H9 (cell line): Measurements from ENCODE around the gene DBN1. TPM values are rescaled to one million over a fixed set of nuclear protein-coding genes. Genes with fewer than 3 reads are reported as not detected.

Experiments used
- DNase-seq: peaks from one replicate; pipeline ENCODE4 v3.0.0-alpha.2; 2017
- H2AFZ ChIP-seq: one replicate; pipeline ENCODE4 v1.6.1; 2013; ENCODE audit warnings: mild to moderate bottlenecking, low read length, control low read depth, moderate library complexity
- H2AK5ac ChIP-seq: 2 replicates; pipeline ENCODE4 v1.6.1; 2013; ENCODE audit warnings: low read length, control low read depth, mixed read lengths; ENCODE audit not compliant: insufficient read length
- H2BK120ac ChIP-seq: one replicate; pipeline ENCODE4 v1.6.1; 2013; ENCODE audit warnings: low read depth, mild to moderate bottlenecking, low read length, control low read depth, inconsistent platforms; ENCODE audit not compliant: poor library complexity, severe bottlenecking
- H2BK12ac ChIP-seq: 2 replicates; pipeline ENCODE4 v1.6.1; 2013; ENCODE audit warnings: low read length, control low read depth, mixed read lengths, low read depth; ENCODE audit not compliant: insufficient read length
- H2BK15ac ChIP-seq: 2 replicates; pipeline ENCODE4 v1.6.1; 2013; ENCODE audit warnings: low read depth, low read length, control low read depth
- H2BK20ac ChIP-seq: one replicate; pipeline ENCODE4 v1.6.1; 2013; ENCODE audit warnings: low read depth, mild to moderate bottlenecking, low read length, control low read depth, inconsistent platforms; ENCODE audit not compliant: poor library complexity, severe bottlenecking
- H2BK5ac ChIP-seq: 2 replicates; pipeline ENCODE4 v1.6.1; 2013; ENCODE audit warnings: low read length, control low read depth, mixed read lengths; ENCODE audit not compliant: insufficient read length
- H3K14ac ChIP-seq: 2 replicates; pipeline ENCODE4 v1.6.1; 2013; ENCODE audit warnings: low read length, control low read depth; ENCODE audit not compliant: insufficient read depth
- H3K18ac ChIP-seq: 2 replicates; pipeline ENCODE4 v1.6.1; 2013; ENCODE audit warnings: low read depth, mild to moderate bottlenecking, mixed read lengths, low read length, control low read depth; ENCODE audit not compliant: insufficient read length
- H3K23ac ChIP-seq: 2 replicates; pipeline ENCODE4 v1.6.1; 2013; ENCODE audit warnings: low read length, control low read depth, mixed read lengths, low read depth; ENCODE audit not compliant: insufficient read length
- H3K23me2 ChIP-seq: 2 replicates; pipeline ENCODE4 v1.6.1; 2013; ENCODE audit warnings: low read depth, mild to moderate bottlenecking, mixed read lengths, low read length, control low read depth; ENCODE audit not compliant: insufficient read length, poor library complexity, severe bottlenecking
- H3K27ac ChIP-seq: 2 replicates; pipeline ENCODE4 v1.5.1; 2013; ENCODE audit warnings: low read length, control low read depth, mixed read lengths, low read depth; ENCODE audit not compliant: insufficient read length
- H3K27me3 ChIP-seq: 2 replicates; pipeline ENCODE4 v1.6.1; 2013; ENCODE audit warnings: low read length, control low read depth, inconsistent platforms; ENCODE audit not compliant: insufficient read depth
- H3K4ac ChIP-seq: 2 replicates; pipeline ENCODE4 v1.6.1; 2013; ENCODE audit warnings: low read depth, mild to moderate bottlenecking, control low read depth, inconsistent platforms, low read length, moderate library complexity
- H3K4me1 ChIP-seq: 2 replicates; pipeline ENCODE4 v1.6.1; 2013; ENCODE audit warnings: low read length, control low read depth, inconsistent platforms; ENCODE audit not compliant: insufficient read depth
- H3K4me2 ChIP-seq: 2 replicates; pipeline ENCODE4 v1.6.1; 2013; ENCODE audit warnings: low read length, control low read depth, mixed read lengths; ENCODE audit not compliant: insufficient read length, insufficient read depth
- H3K56ac ChIP-seq: 2 replicates; pipeline ENCODE4 v1.6.1; 2013; ENCODE audit warnings: low read depth, mild to moderate bottlenecking, mixed read lengths, low read length, control low read depth; ENCODE audit not compliant: insufficient read length
- H3K79me1 ChIP-seq: 2 replicates; pipeline ENCODE4 v1.6.1; 2013; ENCODE audit warnings: low read depth, mild to moderate bottlenecking, moderate library complexity, low read length, control low read depth, inconsistent platforms; ENCODE audit not compliant: insufficient read depth, poor library complexity, severe bottlenecking
- H3K79me2 ChIP-seq: 2 replicates; pipeline ENCODE4 v1.6.1; 2013; ENCODE audit warnings: low read length, control low read depth, inconsistent platforms; ENCODE audit not compliant: insufficient read depth
- H3K9ac ChIP-seq: 2 replicates; pipeline ENCODE4 v1.6.1; 2013; ENCODE audit warnings: low read length, control low read depth, mixed read lengths; ENCODE audit not compliant: insufficient read length; ENCODE audit errors: extremely low read depth
- H3K9me3 ChIP-seq: one replicate; pipeline ENCODE4 v1.6.1; 2013; ENCODE audit warnings: low read depth, low read length, inconsistent platforms; ENCODE audit not compliant: control insufficient read depth
- H3T11ph ChIP-seq: one replicate; pipeline ENCODE4 v1.6.1; 2013; ENCODE audit warnings: mild to moderate bottlenecking, low read length, control low read depth, inconsistent platforms
- H4K20me1 ChIP-seq: one replicate; pipeline ENCODE4 v1.6.1; 2013; ENCODE audit not compliant: control insufficient read depth, insufficient read length, insufficient read depth
- H4K5ac ChIP-seq: 2 replicates; pipeline ENCODE4 v1.6.1; 2013; ENCODE audit warnings: low read depth, mild to moderate bottlenecking, mixed read lengths, low read length, control low read depth; ENCODE audit not compliant: insufficient read length
- H4K8ac ChIP-seq: replicated peaks from 2 replicates; pipeline ENCODE4 v1.6.1; 2013; ENCODE audit warnings: low read length, control low read depth, mixed read lengths, low read depth; ENCODE audit not compliant: insufficient read length
- H4K91ac ChIP-seq: 2 replicates; pipeline ENCODE4 v1.6.1; 2013; ENCODE audit warnings: low read depth, mild to moderate bottlenecking, moderate library complexity, mixed read lengths, low read length, control low read depth; ENCODE audit not compliant: insufficient read length
- H3K27ac Mint-ChIP-seq, 3 experiments: 2 replicates in 2 of 3; 3 replicates in 1 of 3; pipeline ENCODE4 v1.8.0; 2020 to 2021; ENCODE audit warnings: mixed read lengths in 3 of 3, mild to moderate bottlenecking in 1 of 3, moderate library complexity in 1 of 3
- H3K27me3 Mint-ChIP-seq: 2 replicates; pipeline ENCODE4 v1.8.0; 2021; ENCODE audit warnings: low read depth, mild to moderate bottlenecking, moderate library complexity, mixed read lengths
- H3K36me3 Mint-ChIP-seq, 3 experiments: 2 replicates in 2 of 3; 3 replicates in 1 of 3; pipeline ENCODE4 v1.8.0; 2020 to 2021; ENCODE audit warnings: low read depth in 3 of 3, mixed read lengths in 3 of 3; ENCODE audit not compliant: insufficient read depth in 1 of 3
- H3K4me1 Mint-ChIP-seq, 2 experiments: 2 replicates each; pipeline ENCODE4 v1.8.0; 2020; ENCODE audit warnings: mixed read lengths in 2 of 2
- H3K4me3 Mint-ChIP-seq, 2 experiments: 2 replicates in 1 of 2; 3 replicates in 1 of 2; pipeline ENCODE4 v1.8.0; 2020 to 2021; ENCODE audit warnings: mild to moderate bottlenecking in 2 of 2, mixed read lengths in 2 of 2, moderate library complexity in 1 of 2
- H3K9me3 Mint-ChIP-seq, 2 experiments: 2 replicates in 1 of 2; 3 replicates in 1 of 2; pipeline ENCODE4 v1.8.0; 2020; ENCODE audit warnings: mild to moderate bottlenecking in 2 of 2, mixed read lengths in 2 of 2, moderate library complexity in 1 of 2
- CTCF ChIP-seq: fragments of 200-600 bp; sonication (generic); conservative IDR thresholded peaks from 3 replicates; pipeline ENCODE4 v1.8.0; 2021; ENCODE audit warnings: antibody characterized with exemption, mild to moderate bottlenecking
- WGBS: extraction: QIAGEN DNeasy Blood & Tissue Kit; methylation state at CpG from one replicate; pipeline ENCODE4 v1.1.7; 2013; ENCODE audit warnings: missing lambda C conversion rate, low lambda C conversion rate, mixed read lengths; ENCODE audit not compliant: insufficient read length; ENCODE audit errors: extremely low coverage; 5-methylcytosine and 5-hydroxymethylcytosine counted together
- total RNA-seq: library from RNA; stranded (reverse); gene quantifications from 2 replicates; pipeline ENCODE4 v1.2.1, GENCODE V29; 2021

Gene DBN1
- total RNA-seq, 1 experiment from 2014 or later: 340 TPM

GRCh38 chr5:177462021-177462670, 11.3 kb downstream of the DBN1 start:
- Histone ChIP-seq H3K27ac (no peak overlapping the region), H3K23ac (no peak overlapping the region), H2AK5ac (no peak overlapping the region), H2BK120ac (no peak overlapping the region), H3K79me2 (no peaks in the 10 kb centered on the region), H4K91ac (no peak overlapping the region), H3K23me2 (no peaks in the 10 kb centered on the region), H3K79me1 (no peaks in the 10 kb centered on the region), H3K4ac (no peak overlapping the region), H3K27me3 (no peaks in the 10 kb centered on the region), H2BK12ac (no peak overlapping the region), H2BK20ac (no peak overlapping the region), H2BK15ac (no peak overlapping the region), H3K4me1 (no peaks in the 10 kb centered on the region), H2BK5ac (no peak overlapping the region), H4K20me1 (no peaks in the 10 kb centered on the region), H4K8ac (no peak overlapping the region), H3K56ac (no peak overlapping the region), H2AFZ (no peak overlapping the region), H3K9me3 (no peaks in the 10 kb centered on the region), H3K4me2 (no peak overlapping the region), H3K14ac (no peak overlapping the region), H3K9ac (no peak overlapping the region), H4K5ac (no peak overlapping the region), H3T11ph (no peak overlapping the region), H3K18ac (no peak overlapping the region)
- Mint-ChIP-seq H3K4me1 (peaks cover 2 to 3% of the 10 kb centered on the region in 2 experiments), H3K27ac (no peak overlapping the region; a peak in 1 of 7 replicates), H3K27me3 (no peaks in the 10 kb centered on the region; the same call in 1 of the 2 replicates), H3K36me3 (peaks cover 52 to 76% (median 76%) of the 10 kb centered on the region in 3 experiments), H3K4me3 (no peak overlapping the region), H3K9me3 (peaks cover 2 to 11% of the 10 kb centered on the region in 2 experiments; a peak in 1 of 5 replicates)
- DNase-seq: no peak
- WGBS: no CpG with 5 or more reads among the region's 27 CpGs
- no peak for TF ChIP-seq CTCF
